PFSK-1 (cell line): ENCODE measurements around the gene COX18. TPM values are rescaled to one million over a fixed set of nuclear protein-coding genes. Genes with fewer than 3 reads are reported as not detected.
A peak's percentile ranks its signal among the peaks of the same experiment; 100 is the strongest.

ENCODE experiments used
- FOXP2 ChIP-seq: optimal IDR thresholded peaks from 2 replicates; pipeline ENCODE3; 2011; ENCODE audit warnings: borderline replicate concordance, control low read depth, inconsistent platforms; ENCODE audit not compliant: insufficient read depth; ENCODE audit errors: extremely low read length, extremely low read depth
- POLR2AphosphoS5 ChIP-seq: IDR thresholded peaks from 2 replicates; pipeline ENCODE4 v1.6.1; 2012; ENCODE audit warnings: low read depth, mild to moderate bottlenecking, control low read depth, low read length, moderate library complexity
- SIN3A ChIP-seq: IDR thresholded peaks from 2 replicates; pipeline ENCODE4 v1.6.1; 2012; ENCODE audit warnings: mild to moderate bottlenecking, low read length, moderate library complexity, borderline replicate concordance; ENCODE audit not compliant: insufficient read depth
- TAF1 ChIP-seq: IDR thresholded peaks from 2 replicates; pipeline ENCODE4 v1.6.1; 2012; ENCODE audit warnings: low read length, control low read depth, borderline replicate concordance; ENCODE audit not compliant: insufficient read depth
- polyA plus RNA-seq: library from polyadenylated mRNA; unstranded; fragments of >200 nt; gene quantifications from one replicate; pipeline ENCODE4 v1.2.1, GENCODE V29; 2012; ENCODE audit warnings: low read depth, missing spikeins; ENCODE audit not compliant: insufficient read length
- TF ChIP-seq, protein P1 (sequence below), 2 experiments: IDR thresholded peaks; 2 replicates each; pipeline versions ENCODE4 v1.6.1 to v1.8.0; 2011 to 2012; ENCODE audit warnings: low read depth in 2 of 2, low read length in 2 of 2, control low read depth in 1 of 2, inconsistent platforms in 1 of 2, mild to moderate bottlenecking in 1 of 2, moderate library complexity in 1 of 2; ENCODE audit not compliant: insufficient read depth in 1 of 2

The COX18 gene, protein sequence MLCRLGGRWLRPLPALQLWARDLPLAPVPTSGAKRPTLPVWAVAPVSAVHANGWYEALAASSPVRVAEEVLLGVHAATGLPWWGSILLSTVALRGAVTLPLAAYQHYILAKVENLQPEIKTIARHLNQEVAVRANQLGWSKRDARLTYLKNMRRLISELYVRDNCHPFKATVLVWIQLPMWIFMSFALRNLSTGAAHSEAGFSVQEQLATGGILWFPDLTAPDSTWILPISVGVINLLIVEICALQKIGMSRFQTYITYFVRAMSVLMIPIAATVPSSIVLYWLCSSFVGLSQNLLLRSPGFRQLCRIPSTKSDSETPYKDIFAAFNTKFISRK
- polyA plus RNA-seq, result 5.2 TPM

DNA sequence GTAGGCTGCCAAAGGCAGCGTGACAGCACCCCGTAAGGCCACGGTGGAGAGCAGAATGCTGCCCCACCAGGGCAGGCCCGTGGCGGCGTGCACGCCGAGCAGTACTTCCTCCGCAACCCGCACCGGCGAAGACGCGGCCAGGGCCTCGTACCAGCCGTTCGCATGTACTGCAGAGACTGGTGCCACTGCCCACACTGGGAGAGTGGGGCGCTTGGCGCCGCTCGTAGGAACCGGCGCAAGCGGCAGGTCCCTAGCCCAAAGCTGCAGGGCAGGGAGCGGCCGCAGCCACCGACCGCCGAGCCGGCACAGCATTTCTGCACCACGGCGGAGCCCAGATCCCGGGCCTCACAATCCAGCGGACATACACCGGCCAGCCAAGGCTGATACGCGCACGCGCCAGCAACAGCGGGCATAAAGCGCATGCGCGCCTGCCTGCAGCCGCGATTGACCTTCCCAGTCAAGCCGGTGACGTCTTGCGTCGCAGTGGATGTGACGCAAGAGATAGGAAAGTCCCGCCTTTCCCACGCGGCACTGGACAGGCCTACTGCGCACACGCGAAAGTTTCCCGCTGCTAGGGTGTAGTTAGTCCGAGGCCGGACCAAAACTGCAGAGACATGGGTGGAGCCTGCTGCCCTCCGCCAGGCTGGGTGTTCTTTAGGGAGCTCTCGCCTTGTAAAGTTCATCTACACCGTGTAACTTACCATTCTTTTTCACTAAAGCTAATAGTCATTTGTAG is at the start of gene COX18:
COX18 (minus strand) TSS at position 379 of the 736 bp plus-strand sequence; CDS start at position 312, 67 bp downstream.
- TF ChIP-seq TAF1 (no peak), FOXP2 (peak; percentile 84), POLR2AphosphoS5 (peak; percentile 97), SIN3A (no peak)
- TF ChIP-seq, protein P1, sequence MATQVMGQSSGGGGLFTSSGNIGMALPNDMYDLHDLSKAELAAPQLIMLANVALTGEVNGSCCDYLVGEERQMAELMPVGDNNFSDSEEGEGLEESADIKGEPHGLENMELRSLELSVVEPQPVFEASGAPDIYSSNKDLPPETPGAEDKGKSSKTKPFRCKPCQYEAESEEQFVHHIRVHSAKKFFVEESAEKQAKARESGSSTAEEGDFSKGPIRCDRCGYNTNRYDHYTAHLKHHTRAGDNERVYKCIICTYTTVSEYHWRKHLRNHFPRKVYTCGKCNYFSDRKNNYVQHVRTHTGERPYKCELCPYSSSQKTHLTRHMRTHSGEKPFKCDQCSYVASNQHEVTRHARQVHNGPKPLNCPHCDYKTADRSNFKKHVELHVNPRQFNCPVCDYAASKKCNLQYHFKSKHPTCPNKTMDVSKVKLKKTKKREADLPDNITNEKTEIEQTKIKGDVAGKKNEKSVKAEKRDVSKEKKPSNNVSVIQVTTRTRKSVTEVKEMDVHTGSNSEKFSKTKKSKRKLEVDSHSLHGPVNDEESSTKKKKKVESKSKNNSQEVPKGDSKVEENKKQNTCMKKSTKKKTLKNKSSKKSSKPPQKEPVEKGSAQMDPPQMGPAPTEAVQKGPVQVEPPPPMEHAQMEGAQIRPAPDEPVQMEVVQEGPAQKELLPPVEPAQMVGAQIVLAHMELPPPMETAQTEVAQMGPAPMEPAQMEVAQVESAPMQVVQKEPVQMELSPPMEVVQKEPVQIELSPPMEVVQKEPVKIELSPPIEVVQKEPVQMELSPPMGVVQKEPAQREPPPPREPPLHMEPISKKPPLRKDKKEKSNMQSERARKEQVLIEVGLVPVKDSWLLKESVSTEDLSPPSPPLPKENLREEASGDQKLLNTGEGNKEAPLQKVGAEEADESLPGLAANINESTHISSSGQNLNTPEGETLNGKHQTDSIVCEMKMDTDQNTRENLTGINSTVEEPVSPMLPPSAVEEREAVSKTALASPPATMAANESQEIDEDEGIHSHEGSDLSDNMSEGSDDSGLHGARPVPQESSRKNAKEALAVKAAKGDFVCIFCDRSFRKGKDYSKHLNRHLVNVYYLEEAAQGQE (IDR thresholded peaks at IDR 0.05; ENCODE audit: insufficient read depth in 1 of 2, low read depth in 2 of 2, low read length in 2 of 2), result peak; percentile 15 to 29; a peak in 1 of 4 replicates

DNA sequence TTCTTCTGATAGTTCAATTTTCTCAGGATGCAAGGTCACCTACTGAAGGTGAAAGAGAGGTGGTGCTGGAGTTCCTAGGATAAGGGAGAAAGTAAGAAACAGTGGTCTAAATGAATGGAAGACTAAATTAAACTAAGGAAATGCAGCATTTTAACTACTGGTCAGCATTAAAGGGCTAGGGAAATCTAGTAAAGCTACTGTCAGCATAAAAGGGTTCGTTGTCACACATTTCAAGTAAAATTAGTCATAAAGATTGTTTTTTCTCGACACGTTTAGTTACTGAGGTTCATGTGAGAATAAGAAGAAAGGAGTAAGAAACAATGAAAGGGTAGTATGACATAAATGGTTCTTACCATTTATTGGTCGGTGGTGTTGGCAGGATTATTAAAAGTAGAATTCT is 40.0 kb upstream of the COX18 start:
- TF ChIP-seq FOXP2 (no peak), TAF1 (no peak), SIN3A (no peak)

DNA sequence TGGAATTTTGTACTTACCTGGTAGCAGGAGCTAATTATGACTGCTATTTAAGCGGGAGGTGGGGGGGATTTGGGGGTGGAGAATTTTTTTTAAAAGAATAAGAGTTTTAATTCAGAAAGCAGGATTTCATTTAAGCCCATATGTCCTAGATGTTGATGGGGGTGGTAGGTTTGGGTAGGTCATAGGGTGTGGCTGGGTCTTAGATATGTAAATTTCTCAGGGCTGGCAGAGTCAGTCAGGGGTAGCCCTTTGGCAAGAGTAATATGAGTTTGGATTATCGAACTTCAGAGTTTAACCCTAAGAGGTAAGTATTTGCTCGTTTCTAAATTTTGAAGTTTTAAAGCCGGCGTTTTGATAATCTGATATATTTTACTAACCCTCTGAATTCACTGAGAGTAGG is 35.2 kb upstream of the COX18 start:
- TF ChIP-seq POLR2AphosphoS5, result no peak
- TF ChIP-seq FOXP2, result no peak
- TF ChIP-seq TAF1, result no peak
- TF ChIP-seq, protein P1 (IDR thresholded peaks at IDR 0.05; ENCODE audit: insufficient read depth in 1 of 2, low read depth in 2 of 2, low read length in 2 of 2), result no peak
- no peak for TF ChIP-seq SIN3A

DNA sequence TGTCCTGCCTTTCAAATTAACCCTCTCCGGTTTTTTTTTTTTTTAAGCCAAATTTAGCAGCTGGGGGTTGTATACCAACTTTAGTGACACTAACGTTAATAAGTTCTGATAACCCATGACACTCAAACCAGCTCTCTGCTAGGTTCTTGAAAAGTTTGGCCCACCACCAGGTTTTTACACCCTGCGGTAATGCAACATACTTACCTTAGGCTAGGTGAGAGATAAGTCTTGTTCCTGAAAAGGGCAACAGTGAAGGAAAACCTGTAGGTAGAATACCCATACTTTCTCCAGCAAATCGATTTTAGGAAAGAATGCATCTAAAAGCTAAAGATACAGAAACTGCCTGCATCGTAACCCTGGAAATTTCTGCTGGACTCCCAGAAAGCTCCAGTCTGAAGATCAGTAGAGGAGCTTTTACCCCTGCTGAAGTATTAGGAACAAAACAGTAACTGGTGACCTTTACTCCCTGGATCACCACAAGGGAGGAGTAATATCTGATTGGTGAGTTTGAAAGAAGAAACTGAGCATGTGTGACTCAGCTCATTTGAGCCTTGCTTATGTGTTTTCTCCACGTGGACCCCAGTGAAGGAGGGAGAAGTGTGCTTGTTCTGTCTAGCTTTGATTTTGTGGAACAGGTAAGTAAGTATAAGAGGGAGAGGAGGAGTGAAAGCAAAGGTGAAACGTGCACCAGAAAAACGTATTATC is 34.4 kb upstream of the COX18 start:
- TF ChIP-seq SIN3A, result no peak
- TF ChIP-seq, protein P1 (IDR thresholded peaks at IDR 0.05; ENCODE audit: insufficient read depth in 1 of 2, low read depth in 2 of 2, low read length in 2 of 2), result no peak
- TF ChIP-seq POLR2AphosphoS5, result no peak
- no peak for TF ChIP-seq FOXP2

DNA sequence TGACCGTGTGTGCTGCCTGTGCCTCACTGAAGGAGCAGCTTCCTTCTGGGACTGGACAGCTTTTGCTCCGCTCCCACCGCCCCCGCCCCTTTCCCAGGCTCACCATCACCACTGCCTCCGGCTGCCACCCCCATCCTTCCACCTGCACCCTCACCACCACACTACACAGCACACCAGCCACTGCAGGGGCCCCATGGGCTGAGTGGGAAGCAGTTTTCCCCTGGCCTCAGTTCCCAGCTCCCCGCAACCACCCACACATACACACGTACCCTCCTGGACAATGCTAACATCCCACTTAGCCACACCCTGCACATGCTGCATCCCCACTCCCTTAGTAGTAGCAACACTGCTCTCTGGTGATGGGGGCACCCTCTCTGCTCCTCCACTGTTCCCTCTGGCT is 29.6 kb upstream of the COX18 start:
- TF ChIP-seq SIN3A (no peak), TAF1 (no peak), POLR2AphosphoS5 (no peak), FOXP2 (no peak)
- TF ChIP-seq, protein P1 (IDR thresholded peaks at IDR 0.05; ENCODE audit: insufficient read depth in 1 of 2, low read depth in 2 of 2, low read length in 2 of 2), result no peak
